GM03348 (cell line): ENCODE data around the gene ADAM10.
A peak's percentile ranks its signal among the peaks of the same experiment; 100 is the strongest.

Source experiments
- DNase-seq: peaks from one replicate; pipeline ENCODE4 v3.0.0; 2012; ENCODE audit warnings: low spot score

ADAM10 gene

GRCh38 chr15:58755350-58755749 is 5.8 kb upstream of the ADAM10 start:
- no peak for DNase-seq

GRCh38 chr15:58752716-58753115 is 3.2 kb upstream of the ADAM10 start:
- DNase-seq, result no peak

GRCh38 chr15:58748852-58749531 is 515 bp downstream of the ADAM10 start:
- DNase-seq, result peak; percentile 60

- no peak for DNase-seq
Measured at GRCh38 chr15:58748040-58748851, 1.3 kb downstream of the ADAM10 start.

- DNase-seq, result no peak
Measured at GRCh38 chr15:58746174-58746573, 3.3 kb downstream of the ADAM10 start.

- DNase-seq, result no peak
Measured at GRCh38 chr15:58742819-58743502, 6.5 kb downstream of the ADAM10 start.

- DNase-seq, result peak; percentile 61
Measured at GRCh38 chr15:58742022-58742813, 7.3 kb downstream of the ADAM10 start.

GRCh38 chr15:58741032-58741431 is 8.5 kb downstream of the ADAM10 start:
- no peak for DNase-seq

GRCh38 chr15:58740436-58740835 is 9.1 kb downstream of the ADAM10 start:
- DNase-seq, result no peak

- DNase-seq, result peak; percentile 29
Measured at GRCh38 chr15:58738046-58738707, 11.3 kb downstream of the ADAM10 start.

GRCh38 chr15:58737298-58737697 is 12.2 kb downstream of the ADAM10 start:
- DNase-seq, result no peak

GRCh38 chr15:58736018-58736643 is 13.4 kb downstream of the ADAM10 start:
- DNase-seq, result no peak

- no peak for DNase-seq
Measured at GRCh38 chr15:58734859-58735258, 14.6 kb downstream of the ADAM10 start.

GRCh38 chr15:58732625-58733363 is 16.7 kb downstream of the ADAM10 start:
- DNase-seq, result no peak

- peak; percentile 82 for DNase-seq
Measured at GRCh38 chr15:58731756-58732535, 17.6 kb downstream of the ADAM10 start.

GRCh38 chr15:58726867-58727266 is 22.6 kb downstream of the ADAM10 start:
- DNase-seq, result no peak

GRCh38 chr15:58724466-58724865 is 25.0 kb downstream of the ADAM10 start:
- peak; percentile 23 for DNase-seq

GRCh38 chr15:58717357-58717756 is 32.1 kb downstream of the ADAM10 start:
- no peak for DNase-seq

- DNase-seq, result no peak
Measured at GRCh38 chr15:58716027-58716426, 33.5 kb downstream of the ADAM10 start.
